ENCODE data around the gene PLSCR4. TPM values are rescaled to one million over a fixed set of nuclear protein-coding genes. Genes with fewer than 3 reads are reported as not detected.

The PLSCR4 gene
- polyA plus RNA-seq, 1 of the 3 experiments (the other 2 are of a cell fraction) = 0.05 TPM

DNA sequence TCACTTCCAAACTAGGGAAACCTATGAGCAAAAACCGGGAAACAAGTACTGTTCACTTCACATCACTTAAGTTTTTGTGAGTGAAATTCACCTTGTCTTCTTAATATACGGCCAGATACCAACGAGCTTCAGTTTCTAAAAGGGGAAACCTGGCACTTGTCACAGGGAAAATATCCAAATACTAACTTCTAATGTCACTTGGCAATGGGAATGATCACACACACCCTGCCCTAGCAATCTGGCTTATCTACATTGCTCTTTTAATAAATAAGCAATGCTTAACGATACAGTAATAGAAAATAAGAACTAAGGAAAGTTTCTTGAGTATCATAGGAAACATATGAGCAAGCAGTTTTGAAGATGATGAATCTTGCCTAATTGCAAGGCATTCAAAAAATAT, 55.3 kb downstream of the PLSCR4 start:
- ChIA-PET CTCF (no interaction called here), POLR2A (no interaction called here)
- Histone ChIP-seq H3K4me2 (no peak overlapping the region), H3K79me2 (ENCODE audit: insufficient read depth) (no peaks in the 10 kb centered on the region), H3K4me3 (ENCODE audit: low read depth in 2 of 2, low read length in 1 of 2) (no peak overlapping the region), H3K36me3 (replicated peaks in 1 of 2; ENCODE audit: control insufficient read depth in 1 of 2, insufficient read depth in 2 of 2, low read length in 1 of 2) (no peaks in the 10 kb centered on the region), H3K9me3 (no peaks in the 10 kb centered on the region), H4K20me1 (ENCODE audit: insufficient read depth) (no peaks in the 10 kb centered on the region), H3K9me2 (no peaks in the 10 kb centered on the region), H2AFZ (ENCODE audit: low read depth) (no peak overlapping the region), H3K4me1 (ENCODE audit: control insufficient read depth in 1 of 2, insufficient read depth in 2 of 2, low read depth in 1 of 2, low read length in 1 of 2) (no peaks in the 10 kb centered on the region), H3K27ac (ENCODE audit: low read depth in 2 of 2, low read length in 1 of 2) (no peak overlapping the region), H3K9ac (no peak overlapping the region), H3F3A (replicated peaks; ENCODE audit: insufficient read depth) (no peaks in the 10 kb centered on the region), H3K27me3 (ENCODE audit: insufficient read depth) (peaks cover 12% of the 10 kb centered on the region; the same call in 1 of the 2 replicates)
- TF ChIP-seq ELF1 (IDR thresholded peaks at IDR 0.05) = no peak
- TF ChIP-seq, protein P1, sequence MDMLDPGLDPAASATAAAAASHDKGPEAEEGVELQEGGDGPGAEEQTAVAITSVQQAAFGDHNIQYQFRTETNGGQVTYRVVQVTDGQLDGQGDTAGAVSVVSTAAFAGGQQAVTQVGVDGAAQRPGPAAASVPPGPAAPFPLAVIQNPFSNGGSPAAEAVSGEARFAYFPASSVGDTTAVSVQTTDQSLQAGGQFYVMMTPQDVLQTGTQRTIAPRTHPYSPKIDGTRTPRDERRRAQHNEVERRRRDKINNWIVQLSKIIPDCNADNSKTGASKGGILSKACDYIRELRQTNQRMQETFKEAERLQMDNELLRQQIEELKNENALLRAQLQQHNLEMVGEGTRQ (IDR thresholded peaks at IDR 0.05; ENCODE audit: borderline replicate concordance, low read depth, low read length) = no peak
- TF ChIP-seq, protein P2, sequence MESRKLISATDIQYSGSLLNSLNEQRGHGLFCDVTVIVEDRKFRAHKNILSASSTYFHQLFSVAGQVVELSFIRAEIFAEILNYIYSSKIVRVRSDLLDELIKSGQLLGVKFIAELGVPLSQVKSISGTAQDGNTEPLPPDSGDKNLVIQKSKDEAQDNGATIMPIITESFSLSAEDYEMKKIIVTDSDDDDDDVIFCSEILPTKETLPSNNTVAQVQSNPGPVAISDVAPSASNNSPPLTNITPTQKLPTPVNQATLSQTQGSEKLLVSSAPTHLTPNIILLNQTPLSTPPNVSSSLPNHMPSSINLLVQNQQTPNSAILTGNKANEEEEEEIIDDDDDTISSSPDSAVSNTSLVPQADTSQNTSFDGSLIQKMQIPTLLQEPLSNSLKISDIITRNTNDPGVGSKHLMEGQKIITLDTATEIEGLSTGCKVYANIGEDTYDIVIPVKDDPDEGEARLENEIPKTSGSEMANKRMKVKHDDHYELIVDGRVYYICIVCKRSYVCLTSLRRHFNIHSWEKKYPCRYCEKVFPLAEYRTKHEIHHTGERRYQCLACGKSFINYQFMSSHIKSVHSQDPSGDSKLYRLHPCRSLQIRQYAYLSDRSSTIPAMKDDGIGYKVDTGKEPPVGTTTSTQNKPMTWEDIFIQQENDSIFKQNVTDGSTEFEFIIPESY (IDR thresholded peaks at IDR 0.05; ENCODE audit: borderline replicate concordance, low read depth) = no peak
- no peak for TF ChIP-seq RCOR1 (IDR thresholded peaks at IDR 0.05; ENCODE audit: low read length)
- no peak for DNase-seq
- 10% methylated on average over 4 of the region's 4 CpGs for WGBS (ENCODE audit: low lambda C conversion rate)

DNA sequence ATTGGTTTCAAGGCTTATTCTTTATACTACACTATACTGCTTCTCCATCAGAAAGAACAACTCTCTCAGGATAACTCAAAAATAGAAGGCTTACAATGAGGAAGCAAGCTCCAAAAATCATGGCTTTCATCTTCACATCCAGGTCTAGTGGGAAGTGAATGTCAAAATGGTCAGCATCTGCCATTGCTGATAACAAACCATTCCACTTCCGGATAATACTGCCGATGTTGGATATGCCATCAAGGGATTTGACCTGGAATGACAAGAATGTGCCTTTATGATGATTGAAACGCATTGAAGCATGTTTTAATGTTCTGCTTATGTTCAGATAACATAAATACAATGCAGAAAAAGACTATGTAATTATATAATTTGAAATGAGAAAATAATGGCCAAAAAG, 55.9 kb downstream of the PLSCR4 start:
- no peaks in the 10 kb centered on the region for H3K9me3 ChIP-seq

More for the DNA sequence above, 55.9 kb downstream of the PLSCR4 start:
- H3K27ac ChIP-seq (ENCODE audit: low read depth in 2 of 2, low read length in 1 of 2) = no peak overlapping the region
- ChIA-PET CTCF (interaction anchor here (1.4 kb wide), 1 partner anchor 130 kb away, joined by 3 read pairs; no protein-coding TSS in a partner anchor), POLR2A (no interaction called here)
- H3F3A ChIP-seq (replicated peaks; ENCODE audit: insufficient read depth) = no peaks in the 10 kb centered on the region
- H3K4me3 ChIP-seq (ENCODE audit: low read depth in 2 of 2, low read length in 1 of 2) = no peak overlapping the region
- H4K20me1 ChIP-seq (ENCODE audit: insufficient read depth) = no peaks in the 10 kb centered on the region
- peaks cover 12% of the 10 kb centered on the region; the same call in 1 of the 2 replicates for H3K27me3 ChIP-seq (ENCODE audit: insufficient read depth)
- no peak overlapping the region for H2AFZ ChIP-seq (ENCODE audit: low read depth)
- no peak for DNase-seq
- H3K9ac ChIP-seq = no peak overlapping the region
- TF ChIP-seq JUND (IDR thresholded peaks at IDR 0.05) (no peak), TAF1 (IDR thresholded peaks at IDR 0.05; ENCODE audit: borderline replicate concordance, low read depth, low read length) (no peak), GABPA (IDR thresholded peaks at IDR 0.05; ENCODE audit: low read depth) (no peak), SMC3 (IDR thresholded peaks at IDR 0.05; ENCODE audit: low read depth, low read length) (no peak), FOXJ3 (CRISPR knock-in tag; IDR thresholded peaks at IDR 0.05) (no peak), NRF1 (IDR thresholded peaks at IDR 0.05; ENCODE audit: low read depth, low read length) (no peak), RXRA (IDR thresholded peaks at IDR 0.05; ENCODE audit: borderline replicate concordance, low read depth) (no peak), CHD2 (IDR thresholded peaks at IDR 0.05; ENCODE audit: low read length, partially characterized antibody) (no peak), ELF1 (IDR thresholded peaks at IDR 0.05) (no peak)
- TF ChIP-seq, protein P3, sequence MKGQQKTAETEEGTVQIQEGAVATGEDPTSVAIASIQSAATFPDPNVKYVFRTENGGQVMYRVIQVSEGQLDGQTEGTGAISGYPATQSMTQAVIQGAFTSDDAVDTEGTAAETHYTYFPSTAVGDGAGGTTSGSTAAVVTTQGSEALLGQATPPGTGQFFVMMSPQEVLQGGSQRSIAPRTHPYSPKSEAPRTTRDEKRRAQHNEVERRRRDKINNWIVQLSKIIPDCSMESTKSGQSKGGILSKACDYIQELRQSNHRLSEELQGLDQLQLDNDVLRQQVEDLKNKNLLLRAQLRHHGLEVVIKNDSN (IDR thresholded peaks at IDR 0.05; ENCODE audit: borderline replicate concordance, low read depth) = no peak
- TF ChIP-seq, protein P4, sequence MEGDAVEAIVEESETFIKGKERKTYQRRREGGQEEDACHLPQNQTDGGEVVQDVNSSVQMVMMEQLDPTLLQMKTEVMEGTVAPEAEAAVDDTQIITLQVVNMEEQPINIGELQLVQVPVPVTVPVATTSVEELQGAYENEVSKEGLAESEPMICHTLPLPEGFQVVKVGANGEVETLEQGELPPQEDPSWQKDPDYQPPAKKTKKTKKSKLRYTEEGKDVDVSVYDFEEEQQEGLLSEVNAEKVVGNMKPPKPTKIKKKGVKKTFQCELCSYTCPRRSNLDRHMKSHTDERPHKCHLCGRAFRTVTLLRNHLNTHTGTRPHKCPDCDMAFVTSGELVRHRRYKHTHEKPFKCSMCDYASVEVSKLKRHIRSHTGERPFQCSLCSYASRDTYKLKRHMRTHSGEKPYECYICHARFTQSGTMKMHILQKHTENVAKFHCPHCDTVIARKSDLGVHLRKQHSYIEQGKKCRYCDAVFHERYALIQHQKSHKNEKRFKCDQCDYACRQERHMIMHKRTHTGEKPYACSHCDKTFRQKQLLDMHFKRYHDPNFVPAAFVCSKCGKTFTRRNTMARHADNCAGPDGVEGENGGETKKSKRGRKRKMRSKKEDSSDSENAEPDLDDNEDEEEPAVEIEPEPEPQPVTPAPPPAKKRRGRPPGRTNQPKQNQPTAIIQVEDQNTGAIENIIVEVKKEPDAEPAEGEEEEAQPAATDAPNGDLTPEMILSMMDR (IDR thresholded peaks at IDR 0.05) = no peak
- H3K79me2 ChIP-seq (ENCODE audit: insufficient read depth) = no peaks in the 10 kb centered on the region
- no peak overlapping the region for H3K4me2 ChIP-seq
- H3K4me1 ChIP-seq (ENCODE audit: control insufficient read depth in 1 of 2, insufficient read depth in 2 of 2, low read depth in 1 of 2, low read length in 1 of 2) = no peaks in the 10 kb centered on the region
- no peaks in the 10 kb centered on the region for H3K36me3 ChIP-seq (replicated peaks in 1 of 2; ENCODE audit: control insufficient read depth in 1 of 2, insufficient read depth in 2 of 2, low read length in 1 of 2)
- no peaks in the 10 kb centered on the region for H3K9me2 ChIP-seq
- WGBS (ENCODE audit: low lambda C conversion rate) = 15% methylated on average over 3 of the region's 3 CpGs
